Peyer's patch (tissue), 4 donors: ENCODE measurements around the gene TDRD10.

ENCODE experiments used
- POLR2A ChIP-seq, 2 donors: fragments of 450-650 bp; IDR thresholded peaks; one replicate each; pipeline ENCODE4 v1.5.1; 2017; ENCODE audit warnings: antibody characterized with exemption in 2 of 2, mild to moderate bottlenecking in 2 of 2, moderate library complexity in 2 of 2
- TF ChIP-seq, protein P1 (sequence below), 6 experiments: fragments of 450-650 bp in 4 of 6; fragments of 200-600 bp in 2 of 6; sonication (generic) in 1 of 6; IDR thresholded peaks; one replicate each; pipeline ENCODE4 v1.5.1; 2017 to 2019; ENCODE audit warnings: antibody characterized with exemption in 6 of 6, mild to moderate bottlenecking in 3 of 6, moderate library complexity in 1 of 6

DNA sequence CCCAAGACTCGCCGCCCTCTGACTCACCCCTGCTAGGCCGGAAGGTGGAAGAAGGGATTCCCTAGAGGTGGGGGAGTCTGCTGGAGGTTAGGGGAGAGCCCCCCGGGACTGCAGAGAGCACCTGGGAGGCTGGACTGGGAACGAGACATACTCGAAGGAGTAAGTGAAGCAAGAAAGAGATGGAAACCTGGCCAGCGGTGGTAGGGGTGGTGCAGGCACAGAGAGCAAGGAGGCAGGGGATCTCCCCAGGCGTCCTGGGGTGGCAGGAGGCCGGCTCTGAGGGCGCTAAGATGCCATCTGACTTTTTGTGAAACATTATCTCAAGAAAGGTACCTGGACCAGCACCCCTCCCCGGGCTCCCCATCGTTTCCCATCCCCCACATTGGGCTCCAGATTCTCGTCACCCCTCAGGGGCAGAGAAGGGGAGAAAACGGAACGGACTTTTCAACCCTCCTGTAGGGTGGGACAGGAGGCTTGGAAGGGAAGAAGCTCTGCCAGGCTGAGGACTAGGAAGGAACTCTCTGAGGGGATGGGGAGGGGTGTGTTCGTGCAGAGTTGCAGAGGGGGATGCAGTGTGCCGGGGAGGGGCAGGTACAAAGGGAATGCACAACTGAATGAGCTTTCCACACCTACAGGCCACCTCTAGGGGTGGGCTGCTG is 66.3 kb downstream of the TDRD10 start:
- TF ChIP-seq, protein P1, sequence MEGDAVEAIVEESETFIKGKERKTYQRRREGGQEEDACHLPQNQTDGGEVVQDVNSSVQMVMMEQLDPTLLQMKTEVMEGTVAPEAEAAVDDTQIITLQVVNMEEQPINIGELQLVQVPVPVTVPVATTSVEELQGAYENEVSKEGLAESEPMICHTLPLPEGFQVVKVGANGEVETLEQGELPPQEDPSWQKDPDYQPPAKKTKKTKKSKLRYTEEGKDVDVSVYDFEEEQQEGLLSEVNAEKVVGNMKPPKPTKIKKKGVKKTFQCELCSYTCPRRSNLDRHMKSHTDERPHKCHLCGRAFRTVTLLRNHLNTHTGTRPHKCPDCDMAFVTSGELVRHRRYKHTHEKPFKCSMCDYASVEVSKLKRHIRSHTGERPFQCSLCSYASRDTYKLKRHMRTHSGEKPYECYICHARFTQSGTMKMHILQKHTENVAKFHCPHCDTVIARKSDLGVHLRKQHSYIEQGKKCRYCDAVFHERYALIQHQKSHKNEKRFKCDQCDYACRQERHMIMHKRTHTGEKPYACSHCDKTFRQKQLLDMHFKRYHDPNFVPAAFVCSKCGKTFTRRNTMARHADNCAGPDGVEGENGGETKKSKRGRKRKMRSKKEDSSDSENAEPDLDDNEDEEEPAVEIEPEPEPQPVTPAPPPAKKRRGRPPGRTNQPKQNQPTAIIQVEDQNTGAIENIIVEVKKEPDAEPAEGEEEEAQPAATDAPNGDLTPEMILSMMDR (IDR thresholded peaks at IDR 0.05): no peak
- no peak for TF ChIP-seq POLR2A (IDR thresholded peaks at IDR 0.05)
